ENCODE data around the gene SBK2.

The SBK2 gene

GRCh38 chr19:55488986-55489710 is 47.8 kb downstream of the SBK2 start:
- DNase-seq (ENCODE audit: low read depth) = no peak
- no peak overlapping the region for H3K4me3 ChIP-seq (ENCODE audit: low read depth, low read length)
- TF ChIP-seq POLR2A (IDR thresholded peaks at IDR 0.05; ENCODE audit: extremely low read depth, insufficient read length) (no peak), CTCF (IDR thresholded peaks at IDR 0.05; ENCODE audit: low read depth, low read length) (no peak), MAX (IDR thresholded peaks at IDR 0.05; ENCODE audit: low read depth, low read length) (no peak), MYC (IDR thresholded peaks at IDR 0.05; ENCODE audit: low read depth, low read length) (no peak)

- H3K4me3 ChIP-seq (ENCODE audit: low read depth, low read length) = no peak within 1 kb of the TSS
- no peak for TF ChIP-seq POLR2A (IDR thresholded peaks at IDR 0.05; ENCODE audit: extremely low read depth, insufficient read length)
- DNase-seq (ENCODE audit: low read depth) = peak; percentile 25
Observed at GRCh38 chr19:55487924-55488687, 48.8 kb downstream of the SBK2 start, which contains the start of gene SSC5D. TSS of gene SSC5D (plus strand) at chr19:55488436. CDS start at chr19:55488590, 154 bp downstream.

GRCh38 chr19:55486971-55487923 is 49.7 kb downstream of the SBK2 start:
- peak; percentile 23 for DNase-seq (ENCODE audit: low read depth)
- no peak overlapping the region for H3K4me3 ChIP-seq (ENCODE audit: low read depth, low read length)

GRCh38 chr19:55486043-55486970 is 50.6 kb downstream of the SBK2 start:
- DNase-seq (ENCODE audit: low read depth) = no peak
- TF ChIP-seq MAX (IDR thresholded peaks at IDR 0.05; ENCODE audit: low read depth, low read length) (no peak), CTCF (IDR thresholded peaks at IDR 0.05; ENCODE audit: low read depth, low read length) (no peak), MYC (IDR thresholded peaks at IDR 0.05; ENCODE audit: low read depth, low read length) (no peak), POLR2A (IDR thresholded peaks at IDR 0.05; ENCODE audit: extremely low read depth, insufficient read length) (no peak)
- H3K4me3 ChIP-seq (ENCODE audit: low read depth, low read length) = no peak overlapping the region

More at GRCh38 chr19:55486971-55487923, 49.7 kb downstream of the SBK2 start:
- TF ChIP-seq POLR2A (IDR thresholded peaks at IDR 0.05; ENCODE audit: extremely low read depth, insufficient read length) (no peak), MAX (IDR thresholded peaks at IDR 0.05; ENCODE audit: low read depth, low read length) (no peak), CTCF (IDR thresholded peaks at IDR 0.05; ENCODE audit: low read depth, low read length) (no peak), MYC (IDR thresholded peaks at IDR 0.05; ENCODE audit: low read depth, low read length) (no peak)

GRCh38 chr19:55485439-55486011 is 51.4 kb downstream of the SBK2 start:
- TF ChIP-seq MYC (IDR thresholded peaks at IDR 0.05; ENCODE audit: low read depth, low read length) = no peak
- no peak for TF ChIP-seq POLR2A (IDR thresholded peaks at IDR 0.05; ENCODE audit: extremely low read depth, insufficient read length)
- TF ChIP-seq CTCF (IDR thresholded peaks at IDR 0.05; ENCODE audit: low read depth, low read length) = no peak
- TF ChIP-seq MAX (IDR thresholded peaks at IDR 0.05; ENCODE audit: low read depth, low read length) = no peak
- peak overlapping the region; percentile 52 for H3K4me3 ChIP-seq (ENCODE audit: low read depth, low read length)
- no peak for DNase-seq (ENCODE audit: low read depth)

All from NB4 (cell line).